Transverse colon (tissue), 4 donors: ENCODE measurements around the gene ZNF234. TPM values are rescaled to one million over a fixed set of nuclear protein-coding genes. Genes with fewer than 3 reads are reported as not detected.
"Not testable (repeated sequence)": the region's sequence is repeated elsewhere in the genome, so short reads cannot be mapped to it uniquely, and the experiment has no call there.

ENCODE experiments used
- DNase-seq: peaks from one replicate; pipeline ENCODE4 v3.0.0-alpha.2; 2019
- H3K27ac ChIP-seq, 4 donors: fragments of 200-600 bp; sonication (generic); 2 replicates each; pipeline ENCODE4 v1.5.1; 2016 to 2018; ENCODE audit warnings: inconsistent platforms in 4 of 4
- H3K27me3 ChIP-seq: fragments of 200-600 bp; sonication (generic); 2 replicates; pipeline ENCODE4 v1.5.1; 2017; ENCODE audit warnings: inconsistent platforms
- H3K36me3 ChIP-seq, 4 donors: fragments of 200-600 bp; sonication (generic); 2 replicates each; pipeline ENCODE4 v1.5.1; 2017 to 2019; ENCODE audit warnings: inconsistent platforms in 4 of 4
- H3K4me1 ChIP-seq, 4 donors: fragments of 200-600 bp; sonication (generic); 2 replicates each; pipeline ENCODE4 v1.5.1; 2017 to 2020; ENCODE audit warnings: inconsistent platforms in 4 of 4
- H3K4me3 ChIP-seq, 4 donors: fragments of 200-600 bp; sonication (generic); 1 replicate in 1 of 4; 2 replicates in 3 of 4; pipeline versions ENCODE4 v1.5.1 to v1.6.1; 2017 to 2019; ENCODE audit warnings: inconsistent platforms in 4 of 4
- H3K9me3 ChIP-seq, 2 donors: fragments of 200-600 bp; sonication (generic); 2 replicates each; pipeline ENCODE4 v1.5.1; 2017 to 2019; ENCODE audit warnings: inconsistent platforms in 2 of 2
- EP300 ChIP-seq: sonication (generic); formaldehyde crosslinking; IDR thresholded peaks from one replicate; pipeline ENCODE4 v1.6.1; 2017; ENCODE audit warnings: antibody characterized with exemption, low read depth
- POLR2A ChIP-seq: fragments of 450-650 bp; IDR thresholded peaks from one replicate; pipeline ENCODE4 v1.6.1; 2016; ENCODE audit warnings: antibody characterized with exemption, mild to moderate bottlenecking, moderate library complexity
- POLR2AphosphoS5 ChIP-seq, 3 donors: sonication (generic); formaldehyde crosslinking; IDR thresholded peaks; one replicate each; pipeline ENCODE4 v1.6.1; 2016; ENCODE audit warnings: antibody characterized with exemption in 3 of 3
- WGBS, 2 donors: methylation state at CpG; one replicate each; pipeline ENCODE4 v1.1.5; 2018; ENCODE audit warnings: low coverage in 1 of 2; 5-methylcytosine and 5-hydroxymethylcytosine counted together
- in situ Hi-C, 4 donors: fragments of 200-750 bp; cut with MboI; loops; one replicate each; pipeline versions ENCODE4 v1.15.0 to v1.15.1; 2017; ENCODE audit warnings: low sequenced_read_pairs in 3 of 4, low pct_ligation_motif_present in 1 of 4, low pct_unique_long_range_greater_than_20kb in 1 of 4
- intact Hi-C: fragments of 100-400 bp; cut with DNase I; formaldehyde crosslinking; loops from one replicate; pipeline ENCODE4 v1.15.1; 2023; ENCODE audit warnings: low total_unique reads
- total RNA-seq, 4 donors: library from RNA; depleted of rRNA; stranded (reverse); fragments of >200 nt; gene quantifications; one replicate each; pipeline ENCODE4 v1.1.0, GENCODE V29; 2016
- TF ChIP-seq, protein P1 (sequence below), 5 experiments: fragments of 200-600 bp in 3 of 5; fragments of 450-650 bp in 2 of 5; sonication (generic) in 3 of 5; IDR thresholded peaks; 1 replicate in 2 of 5; 2 replicates in 3 of 5; pipeline ENCODE4 v1.5.1; 2016 to 2017; ENCODE audit warnings: antibody characterized with exemption in 5 of 5, inconsistent platforms in 3 of 5, mild to moderate bottlenecking in 2 of 5, moderate library complexity in 1 of 5

Gene ZNF234
- total RNA-seq, 4 donors from 2014 or later: 4.6 to 12.4 (median 10.1) TPM; not detected in 1

DNA sequence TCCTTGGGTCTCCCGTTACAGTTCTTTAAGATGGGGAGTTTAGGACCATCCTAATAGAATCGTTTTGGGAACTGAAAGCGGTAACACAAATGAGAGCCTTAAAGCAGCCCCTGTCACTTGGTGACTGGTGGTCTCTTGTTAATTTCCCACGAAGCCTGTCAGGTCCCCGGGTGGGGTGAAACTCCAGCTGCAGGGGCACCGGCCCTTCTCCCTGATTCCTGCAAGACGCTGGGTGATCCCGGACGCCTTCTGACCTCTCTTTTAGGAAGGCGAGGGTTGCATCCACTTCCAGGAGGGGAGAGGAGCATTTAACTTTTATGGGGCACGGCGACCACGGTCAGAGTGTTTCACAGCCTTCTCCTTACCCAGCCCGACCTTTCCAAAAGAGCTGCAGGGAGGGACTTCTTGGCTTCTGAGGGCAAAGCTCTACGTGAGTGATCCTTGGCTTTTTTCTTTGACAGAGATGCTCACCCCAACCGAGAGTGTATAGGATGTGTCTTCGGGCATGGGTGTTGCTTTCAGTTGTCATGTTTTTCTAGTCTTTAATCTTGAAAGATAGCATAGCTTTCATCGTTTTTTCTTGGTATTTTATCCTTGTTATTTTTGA lies 27.5 kb upstream of the ZNF234 start:
- no peaks in the 10 kb centered on the region for H3K27me3 ChIP-seq
- H3K27ac ChIP-seq: peak overlapping the region; percentile 63 to 85 (median 80)
- intact Hi-C loops (no loop called here), in situ Hi-C loops (no loop called here)
- DNase-seq: peak; percentile 11
- TF ChIP-seq, protein P1, sequence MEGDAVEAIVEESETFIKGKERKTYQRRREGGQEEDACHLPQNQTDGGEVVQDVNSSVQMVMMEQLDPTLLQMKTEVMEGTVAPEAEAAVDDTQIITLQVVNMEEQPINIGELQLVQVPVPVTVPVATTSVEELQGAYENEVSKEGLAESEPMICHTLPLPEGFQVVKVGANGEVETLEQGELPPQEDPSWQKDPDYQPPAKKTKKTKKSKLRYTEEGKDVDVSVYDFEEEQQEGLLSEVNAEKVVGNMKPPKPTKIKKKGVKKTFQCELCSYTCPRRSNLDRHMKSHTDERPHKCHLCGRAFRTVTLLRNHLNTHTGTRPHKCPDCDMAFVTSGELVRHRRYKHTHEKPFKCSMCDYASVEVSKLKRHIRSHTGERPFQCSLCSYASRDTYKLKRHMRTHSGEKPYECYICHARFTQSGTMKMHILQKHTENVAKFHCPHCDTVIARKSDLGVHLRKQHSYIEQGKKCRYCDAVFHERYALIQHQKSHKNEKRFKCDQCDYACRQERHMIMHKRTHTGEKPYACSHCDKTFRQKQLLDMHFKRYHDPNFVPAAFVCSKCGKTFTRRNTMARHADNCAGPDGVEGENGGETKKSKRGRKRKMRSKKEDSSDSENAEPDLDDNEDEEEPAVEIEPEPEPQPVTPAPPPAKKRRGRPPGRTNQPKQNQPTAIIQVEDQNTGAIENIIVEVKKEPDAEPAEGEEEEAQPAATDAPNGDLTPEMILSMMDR (IDR thresholded peaks at IDR 0.05): no peak
- TF ChIP-seq EP300 (no peak), POLR2AphosphoS5 (IDR thresholded peaks at IDR 0.05) (no peak), POLR2A (no peak)
- H3K4me3 ChIP-seq: peak overlapping the region; percentile 56 to 84 (median 76)
- peaks cover 9 to 26% of the 10 kb centered on the region in 2 donors for H3K9me3 ChIP-seq
- WGBS, 2 donors: 2 to 6% methylated on average over 8 to 18 of the region's 18 CpGs
- H3K36me3 ChIP-seq: peaks cover 0 to 20% (median 7%) of the 10 kb centered on the region in 4 donors
- H3K4me1 ChIP-seq: peaks cover 0 to 21% (median 10%) of the 10 kb centered on the region in 4 donors

DNA sequence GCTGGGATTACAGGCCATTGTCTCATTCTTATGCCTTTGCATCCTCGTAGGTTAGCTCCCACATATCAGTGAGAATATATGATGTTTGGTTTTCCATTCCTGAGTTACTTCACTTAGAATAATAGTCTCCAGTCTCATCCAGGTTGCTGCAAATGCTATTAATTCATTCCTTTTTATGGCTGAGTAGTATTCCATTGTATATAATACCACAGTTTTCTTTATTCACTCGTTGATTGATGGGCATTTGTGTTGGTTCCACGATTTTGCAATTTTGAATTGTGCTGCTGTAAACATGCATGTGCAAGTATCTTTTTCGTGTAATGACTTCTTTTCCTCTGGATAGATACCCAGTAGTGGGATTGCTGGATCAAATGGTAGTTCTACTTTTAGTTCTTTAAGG lies 20.2 kb upstream of the ZNF234 start:
- in situ Hi-C loops, H3K27me3 ChIP-seq, H3K4me3 ChIP-seq, intact Hi-C loops, H3K27ac ChIP-seq, DNase-seq, H3K4me1 ChIP-seq: not testable (repeated sequence)
- peaks cover 21 to 36% of the 10 kb centered on the region in 2 donors for H3K9me3 ChIP-seq
- WGBS, 2 donors: 91 to 100% methylated on average over 4 of the region's 4 CpGs
- H3K36me3 ChIP-seq: peaks cover 0 to 90% (median 35%) of the 10 kb centered on the region in 4 donors

DNA sequence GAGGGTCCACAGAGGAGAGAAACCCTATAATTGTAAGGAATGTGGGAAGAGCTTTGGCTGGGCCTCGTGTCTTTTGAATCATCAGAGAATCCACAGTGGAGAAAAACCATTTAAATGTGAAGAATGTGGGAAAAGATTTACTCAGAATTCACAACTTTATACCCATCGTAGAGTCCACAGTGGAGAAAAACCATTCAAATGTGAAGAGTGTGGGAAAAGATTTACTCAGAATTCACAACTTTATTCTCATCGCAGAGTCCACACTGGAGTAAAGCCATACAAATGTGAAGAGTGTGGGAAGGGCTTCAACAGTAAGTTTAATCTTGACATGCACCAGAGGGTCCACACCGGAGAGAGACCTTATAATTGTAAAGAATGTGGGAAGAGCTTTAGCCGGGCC lies 9.4 kb upstream of the ZNF234 start:
- in situ Hi-C loops (no loop called here), intact Hi-C loops (no loop called here)
- no peaks in the 10 kb centered on the region for H3K4me1 ChIP-seq
- no peak overlapping the region for H3K4me3 ChIP-seq
- no peak for DNase-seq
- H3K27me3 ChIP-seq: no peaks in the 10 kb centered on the region
- H3K36me3 ChIP-seq: peaks cover under 1 to 51% (median 22%) of the 10 kb centered on the region in 4 donors
- H3K27ac ChIP-seq: no peak overlapping the region
- WGBS, 2 donors: 85 to 95% methylated on average over 5 of the region's 5 CpGs
- TF ChIP-seq EP300 (no peak), POLR2AphosphoS5 (IDR thresholded peaks at IDR 0.05) (no peak), POLR2A (no peak)
- TF ChIP-seq, protein P1 (IDR thresholded peaks at IDR 0.05): no peak
- peaks cover 27 to 53% of the 10 kb centered on the region in 2 donors for H3K9me3 ChIP-seq

DNA sequence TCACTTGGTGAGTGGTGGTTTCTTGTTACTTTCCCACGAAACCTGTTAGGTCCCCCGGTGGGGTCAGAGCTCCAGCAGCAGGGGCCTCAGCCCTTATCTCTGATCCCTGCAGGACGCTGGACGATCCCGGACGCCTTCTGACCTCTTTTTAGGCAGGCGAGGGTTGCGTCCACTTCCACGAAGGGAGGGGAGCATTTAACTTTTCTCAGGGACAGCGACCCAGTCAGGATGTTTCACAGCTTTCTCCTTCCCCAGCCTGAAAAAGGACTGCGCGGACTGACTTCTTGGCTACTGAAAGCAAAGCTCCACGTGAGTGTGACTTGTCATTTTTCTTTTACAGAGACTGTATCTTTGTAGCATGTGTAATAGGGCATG lies 692 bp downstream of the ZNF234 start:
- TF ChIP-seq POLR2AphosphoS5 (IDR thresholded peaks at IDR 0.05) (no peak), POLR2A (no peak), EP300 (no peak)
- TF ChIP-seq, protein P1 (IDR thresholded peaks at IDR 0.05): no peak
- Histone ChIP-seq H3K27me3 (no peaks in the 10 kb centered on the region), H3K36me3 (peaks cover 0 to 23% (median 3%) of the 10 kb centered on the region in 4 donors), H3K9me3 (no peaks in the 10 kb centered on the region), H3K4me1 (peaks cover 9 to 15% (median 13%) of the 10 kb centered on the region in 4 donors), H3K27ac (peak overlapping the region in 3 of 4 donors; percentile 78 to 84 (median 80)), H3K4me3 (peak overlapping the region; percentile 63 to 97 (median 72))
- intact Hi-C loops (no loop called here), in situ Hi-C loops (no loop called here)
- no peak for DNase-seq
- 0 to 18% methylated on average over 4 to 13 of the region's 13 CpGs for WGBS, 2 donors

DNA sequence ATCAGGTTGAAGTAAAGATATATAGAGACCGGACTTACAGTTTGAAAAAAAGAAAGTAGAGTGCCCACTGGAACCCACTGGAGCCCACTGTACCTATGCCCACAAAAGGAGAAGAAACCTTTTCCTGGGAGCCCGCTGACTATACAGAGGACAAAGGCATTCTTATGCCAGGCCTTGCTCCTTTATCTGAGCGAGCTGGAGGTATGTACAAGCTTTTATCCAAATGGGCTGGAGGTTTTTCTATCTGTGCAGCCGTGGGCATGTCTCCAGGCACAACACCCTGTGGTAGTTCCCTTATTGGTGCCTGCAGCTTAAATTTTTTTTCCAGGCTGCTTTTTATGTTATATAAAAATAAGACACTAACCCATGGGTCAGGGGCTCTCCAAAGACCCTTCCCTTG lies 8.4 kb downstream of the ZNF234 start:
- no peak for DNase-seq
- Histone ChIP-seq H3K9me3 (peaks cover 9 to 10% of the 10 kb centered on the region in 2 donors), H3K27ac (no peak overlapping the region), H3K4me3 (no peak overlapping the region), H3K27me3 (no peaks in the 10 kb centered on the region), H3K36me3 (peaks cover 4 to 97% (median 39%) of the 10 kb centered on the region in 4 donors), H3K4me1 (no peaks in the 10 kb centered on the region)
- intact Hi-C loops: no loop called here
- 90 to 93% methylated on average over 2 to 4 of the region's 4 CpGs for WGBS, 2 donors
- in situ Hi-C loops: no loop called here
- no peak for TF ChIP-seq POLR2A
- TF ChIP-seq EP300: no peak
- TF ChIP-seq, protein P1 (IDR thresholded peaks at IDR 0.05): no peak
- no peak for TF ChIP-seq POLR2AphosphoS5 (IDR thresholded peaks at IDR 0.05)
